Measurements from ENCODE around the gene ERVH48-1. TPM values are rescaled to one million over a fixed set of nuclear protein-coding genes. Genes with fewer than 3 reads are reported as not detected.
"Not testable (repeated sequence)": the region's sequence is repeated elsewhere in the genome, so short reads cannot be mapped to it uniquely, and the experiment has no call there.

ERVH48-1 gene
- total RNA-seq, 2 donors from 2014 or later: not detected

- ATAC-seq: no peak
- intact Hi-C loops (cut with DNase I): no loop called here
- DNase-seq: no peak
Observed at GRCh38 chr21:42921927-42922326, 3.5 kb downstream of the ERVH48-1 start.

- intact Hi-C loops (cut with DNase I): loop anchor here in 1 of 2 donors (10.0 kb wide), 1 partner anchor 47 kb away; no protein-coding TSS in a partner anchor
- no peak for ATAC-seq
- DNase-seq: no peak
Observed at GRCh38 chr21:42918291-42918690, 7.1 kb downstream of the ERVH48-1 start.

- DNase-seq (no peak), ATAC-seq (no peak)
- intact Hi-C loops (cut with DNase I): loop anchor here in 1 of 2 donors (10.0 kb wide), 1 partner anchor 51 kb away; no protein-coding TSS in a partner anchor
Observed at GRCh38 chr21:42913476-42913875, 12.0 kb downstream of the ERVH48-1 start.

DNA sequence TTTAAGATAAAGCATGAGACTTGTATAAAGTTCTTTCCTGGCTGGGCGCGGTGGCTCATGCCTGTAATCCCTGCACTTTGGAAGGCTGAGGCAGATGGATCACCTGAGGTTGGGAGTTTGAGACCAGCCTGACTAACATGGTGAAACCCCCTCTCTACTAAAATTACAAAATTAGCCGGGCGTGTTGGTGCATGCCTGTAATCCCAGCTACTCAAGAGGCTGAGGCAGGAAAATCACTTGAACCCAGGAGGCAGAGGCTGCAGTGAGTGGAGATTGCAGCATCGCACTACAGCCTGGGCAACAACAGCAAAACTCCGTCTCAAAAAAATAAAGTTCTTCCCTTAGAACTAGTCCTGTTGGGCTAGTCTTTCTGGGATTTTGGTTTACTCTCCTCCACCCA is 13.5 kb downstream of the ERVH48-1 start:
- DNase-seq, ATAC-seq: not testable (repeated sequence)
- intact Hi-C loops (cut with DNase I): loop anchor here in 1 of 2 donors (10.0 kb wide), 1 partner anchor 53 kb away; no protein-coding TSS in a partner anchor

GRCh38 chr21:42908484-42908883 is 16.9 kb downstream of the ERVH48-1 start:
- intact Hi-C loops (cut with DNase I); DNase-seq; ATAC-seq: not testable (repeated sequence)

DNA sequence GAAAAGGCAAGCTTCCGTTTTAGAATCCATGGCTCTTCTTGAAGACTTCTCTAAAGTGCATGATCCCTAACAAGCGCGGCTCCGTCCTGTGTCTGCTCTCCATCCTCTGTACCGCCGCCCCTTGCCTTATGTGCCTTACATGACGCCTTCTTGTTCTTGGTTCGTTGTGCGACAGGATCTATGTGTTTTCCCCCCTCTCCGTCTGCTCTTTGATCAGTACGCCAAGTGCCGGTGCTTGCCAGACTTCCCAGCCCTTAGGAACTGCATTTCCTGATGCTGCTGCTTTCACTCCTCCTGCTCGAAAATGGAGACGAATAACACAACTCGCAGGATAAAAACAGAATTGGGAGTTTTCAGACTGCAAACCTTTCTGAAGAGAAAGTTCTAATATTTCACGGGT is 19.2 kb downstream of the ERVH48-1 start:
- intact Hi-C loops (cut with DNase I): no loop called here
- ATAC-seq (no peak), DNase-seq (no peak)

DNA sequence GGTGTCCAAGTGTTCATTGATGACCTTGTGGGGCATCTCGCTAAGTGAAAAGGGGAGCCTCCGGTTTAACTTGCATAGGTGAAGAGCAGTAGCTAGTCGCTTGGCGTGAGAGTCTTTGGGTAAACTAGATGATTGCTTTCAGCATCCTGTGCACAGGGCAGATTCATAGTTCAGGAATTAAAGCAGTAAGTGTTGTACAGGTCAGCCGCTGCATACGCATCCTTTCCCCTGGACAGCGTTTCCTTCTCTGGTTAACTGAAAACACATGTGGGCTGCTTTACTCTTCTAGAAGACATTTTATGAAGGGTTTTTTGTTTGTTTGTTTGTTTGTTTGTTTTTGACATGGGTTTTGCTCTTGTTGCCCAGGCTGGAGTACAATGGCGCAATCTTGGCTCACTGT is 20.2 kb downstream of the ERVH48-1 start:
- no peak for ATAC-seq
- intact Hi-C loops (cut with DNase I): no loop called here
- DNase-seq: no peak

DNA sequence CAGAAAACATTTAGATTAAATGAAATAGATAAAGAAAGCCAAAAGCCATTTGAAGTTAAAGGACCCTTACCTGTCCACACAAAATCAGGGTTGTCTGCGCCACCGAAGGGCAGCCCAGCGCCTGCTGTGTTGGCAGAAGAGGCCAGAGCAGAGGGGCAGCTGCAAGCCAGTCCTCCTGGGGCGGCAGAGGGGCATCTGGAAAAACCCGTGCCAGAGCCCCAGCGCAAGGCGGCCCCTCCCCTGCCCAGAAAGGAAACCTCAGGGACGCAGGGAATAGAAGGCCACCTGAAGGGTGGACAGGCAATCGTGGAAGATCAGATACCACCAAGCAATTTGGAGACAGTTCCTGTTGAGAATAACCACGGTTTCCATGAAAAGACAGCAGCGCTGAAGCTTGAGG is 21.6 kb downstream of the ERVH48-1 start:
- no peak for DNase-seq

GRCh38 chr21:42900446-42900845 is 25.0 kb downstream of the ERVH48-1 start:
- intact Hi-C loops (cut with DNase I): no loop called here
- ATAC-seq (peak in 1 of 2 donors; percentile 34), DNase-seq (no peak)

More for the DNA sequence above, 21.6 kb downstream of the ERVH48-1 start:
- intact Hi-C loops (cut with DNase I): no loop called here
- ATAC-seq: no peak

DNA sequence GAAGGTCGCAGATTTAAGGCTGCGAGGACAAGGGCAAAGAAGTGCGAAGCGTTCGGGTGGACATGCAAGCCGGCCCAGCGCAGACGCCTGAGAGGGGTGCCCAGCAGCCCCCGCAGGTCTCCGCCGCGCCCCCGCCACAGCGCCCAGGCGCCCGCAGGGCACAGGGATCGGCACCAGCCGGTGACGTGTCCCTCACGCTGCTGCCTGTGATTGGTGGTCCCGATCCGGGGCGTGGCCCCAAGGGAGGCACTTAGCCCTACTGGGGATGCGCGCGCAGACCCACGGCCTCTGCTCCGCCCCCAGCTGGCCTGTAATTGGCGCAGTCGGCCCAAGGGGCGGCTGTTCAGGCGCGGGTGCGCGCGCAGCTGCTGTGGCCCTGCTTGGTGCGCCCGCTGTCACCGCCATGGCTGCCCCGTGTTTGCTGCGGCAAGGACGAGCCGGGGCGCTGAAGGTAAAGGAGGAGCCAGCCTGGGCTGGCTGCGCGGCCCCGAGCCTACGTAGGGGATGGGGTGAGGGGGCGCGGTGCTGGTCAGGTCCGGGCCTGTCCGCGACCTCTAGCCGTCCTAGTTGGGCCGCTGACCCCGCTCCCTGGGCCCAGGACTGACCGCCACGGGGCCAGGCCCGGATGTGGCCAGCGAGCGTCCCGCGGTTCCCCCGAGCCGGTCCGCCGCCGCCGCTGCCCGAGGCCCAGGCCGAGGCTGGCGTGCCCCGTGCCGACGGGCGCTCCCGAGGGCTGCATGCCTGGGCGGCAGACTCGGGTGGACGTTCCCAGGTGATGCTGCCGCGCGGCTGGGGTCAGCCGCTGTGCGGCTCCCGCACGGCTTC is 32.3 kb downstream of the ERVH48-1 start, which contains the start of gene NDUFV3:
Gene NDUFV3, plus strand, starts transcription at position 379 of the 825 bp plus-strand sequence. Its CDS starts 25 bp downstream, at position 404.
- intact Hi-C loops (cut with DNase I): no loop called here
- ATAC-seq (peak; percentile 97 to 99), DNase-seq (peak; percentile 100)

GRCh38 chr21:42892582-42892930 is 32.9 kb downstream of the ERVH48-1 start:
- intact Hi-C loops (cut with DNase I): no loop called here
- DNase-seq: no peak
- peak; percentile 17 to 38 for ATAC-seq

- no peak for DNase-seq
- no peak for ATAC-seq
- intact Hi-C loops (cut with DNase I): no loop called here
Observed at GRCh38 chr21:42887326-42887725, 38.1 kb downstream of the ERVH48-1 start.

GRCh38 chr21:42883921-42884320 is 41.5 kb downstream of the ERVH48-1 start:
- intact Hi-C loops (cut with DNase I): no loop called here
- no peak for DNase-seq
- ATAC-seq: no peak

- no peak for ATAC-seq
- intact Hi-C loops (cut with DNase I): no loop called here
- DNase-seq: no peak
Observed at GRCh38 chr21:42880352-42880751, 45.1 kb downstream of the ERVH48-1 start.

GRCh38 chr21:42878993-42879787 is 46.2 kb downstream of the ERVH48-1 start, which contains the start of gene WDR4:
WDR4 (minus strand) TSS chr21:42879539; CDS start chr21:42879495, 44 bp downstream.
- DNase-seq: peak; percentile 98
- intact Hi-C loops (cut with DNase I): no loop called here
- ATAC-seq: peak; percentile 99

DNA sequence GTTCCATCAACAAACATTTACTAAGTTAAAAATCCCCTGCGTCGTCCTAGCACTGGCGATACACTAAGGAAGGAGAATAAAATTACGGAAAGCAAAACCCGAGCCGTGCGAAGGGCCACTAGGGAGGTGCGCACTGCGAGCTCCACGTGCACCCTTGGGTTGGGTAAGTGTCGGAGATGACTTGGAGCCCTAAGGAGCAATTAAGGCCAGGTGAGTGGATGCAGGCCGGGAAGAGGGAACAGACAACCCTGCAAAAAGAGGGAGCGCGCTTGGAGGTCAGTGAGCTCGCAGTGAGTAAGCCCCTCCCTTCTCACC is 46.8 kb downstream of the ERVH48-1 start:
- no peak for ATAC-seq
- no peak for DNase-seq
- intact Hi-C loops (cut with DNase I): no loop called here

DNA sequence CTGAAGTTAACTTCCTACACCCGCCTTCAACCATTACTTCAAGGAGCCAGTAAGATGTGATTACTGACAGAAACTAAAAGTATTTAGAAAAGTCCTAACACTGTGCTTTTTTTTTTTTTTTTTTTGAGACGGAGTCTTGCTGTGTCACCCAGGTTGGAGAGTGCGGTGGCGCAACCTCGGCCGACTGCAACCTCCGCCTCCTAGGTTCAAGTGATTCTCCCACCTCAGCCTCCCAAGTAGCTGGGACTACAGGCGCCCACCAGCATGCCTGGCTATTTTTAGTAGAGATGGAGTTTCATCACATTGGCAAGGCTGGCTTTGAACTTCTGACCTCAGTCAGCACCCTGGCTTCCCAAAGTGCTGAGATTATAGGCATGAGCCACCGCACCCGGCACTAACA is 49.6 kb downstream of the ERVH48-1 start:
- intact Hi-C loops (cut with DNase I); ATAC-seq; DNase-seq: not testable (repeated sequence)

DNA sequence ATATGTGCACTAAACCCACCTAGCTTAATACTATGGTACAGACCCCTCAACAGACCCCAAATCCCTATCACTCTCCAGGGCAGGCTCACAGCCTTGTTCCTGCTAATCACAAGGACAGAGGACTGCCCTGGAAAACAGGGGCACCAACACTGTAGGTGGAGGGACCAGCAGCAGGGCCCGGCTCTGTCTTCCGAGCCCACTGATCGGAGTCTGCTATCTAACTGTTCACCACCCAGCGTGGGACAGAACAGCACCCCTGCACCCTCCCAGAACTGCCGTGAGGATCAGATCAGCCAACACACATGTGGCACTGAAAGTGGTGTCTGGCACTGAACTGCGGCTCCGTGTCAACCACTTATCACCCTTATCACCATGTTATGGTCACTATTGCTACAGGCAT is 52.3 kb downstream of the ERVH48-1 start:
- intact Hi-C loops (cut with DNase I): no loop called here

GRCh38 chr21:42868196-42868595 is 57.2 kb downstream of the ERVH48-1 start:
- intact Hi-C loops (cut with DNase I): no loop called here
- DNase-seq: no peak

More for the DNA sequence above, 52.3 kb downstream of the ERVH48-1 start:
- ATAC-seq (no peak), DNase-seq (no peak)

More at GRCh38 chr21:42868196-42868595, 57.2 kb downstream of the ERVH48-1 start:
- no peak for ATAC-seq
